WTC11 (cell line): ENCODE measurements around the gene RBP3. TPM values are rescaled to one million over a fixed set of nuclear protein-coding genes. Genes with fewer than 3 reads are reported as not detected.

ENCODE experiments used
- ATAC-seq: fragments of 200-7000 bp; cut with Tn5 transposase; 2 replicates; pipeline ENCODE4 v1.10.0; 2021; ENCODE audit warnings: mild to moderate bottlenecking, moderate library complexity
- CTCF ChIA-PET: fragments of 300-600 bp; sonication (Branson Sonifier 250); formaldehyde crosslinking; loops from one replicate; lab custom pipeline; 2021; ENCODE audit warnings: antibody characterized with exemption; lab: Charles Lee
- POLR2A ChIA-PET: fragments of 350-600 bp; sonication (Branson Sonifier 250); formaldehyde crosslinking; loops from one replicate; lab custom pipeline; 2021; ENCODE audit warnings: antibody characterized with exemption; lab: Charles Lee
- DNase-seq: peaks from one replicate; pipeline ENCODE4 v3.0.0; 2021; ENCODE audit warnings: low spot score
- H3K27ac Mint-ChIP-seq: 2 replicates; pipeline ENCODE4 v1.8.0; 2021; ENCODE audit warnings: mixed read lengths
- H3K27me3 Mint-ChIP-seq: 2 replicates; pipeline ENCODE4 v1.8.0; 2021; ENCODE audit warnings: low read depth, mild to moderate bottlenecking, moderate library complexity, mixed read lengths
- H3K36me3 Mint-ChIP-seq: 2 replicates; pipeline ENCODE4 v1.8.0; 2021; ENCODE audit warnings: mixed read lengths
- H3K4me1 Mint-ChIP-seq: 2 replicates; pipeline ENCODE4 v1.8.0; 2022; ENCODE audit warnings: mixed read lengths
- H3K4me3 Mint-ChIP-seq: 2 replicates; pipeline ENCODE4 v1.8.0; 2021; ENCODE audit warnings: mild to moderate bottlenecking, moderate library complexity, mixed read lengths
- H3K9me3 Mint-ChIP-seq: 2 replicates; pipeline ENCODE4 v1.8.0; 2021; ENCODE audit warnings: mixed read lengths
- AR ChIP-seq: fragments of 250-450 bp; sonication (Bioruptor Pico); IDR thresholded peaks from 2 replicates; pipeline ENCODE4 v1.9.0; 2021; ENCODE audit warnings: mild to moderate bottlenecking
- ATF2 ChIP-seq: sonication (generic); formaldehyde crosslinking; IDR thresholded peaks from 2 replicates; pipeline ENCODE4 v1.8.1; 2022; ENCODE audit warnings: low read depth, missing genetic modification reagents, borderline replicate concordance
- FOXK1 ChIP-seq: sonication (generic); formaldehyde crosslinking; IDR thresholded peaks from 2 replicates; pipeline ENCODE4 v1.8.0; 2022; ENCODE audit warnings: mild to moderate bottlenecking, moderate library complexity, missing genetic modification reagents
- IRF2 ChIP-seq: sonication (generic); formaldehyde crosslinking; IDR thresholded peaks from 2 replicates; pipeline ENCODE4 v1.8.0; 2022; ENCODE audit warnings: low read depth, missing genetic modification reagents, borderline replicate concordance
- JAZF1 ChIP-seq: fragments of 250-450 bp; sonication (Bioruptor Pico); IDR thresholded peaks from 2 replicates; pipeline ENCODE4 v1.9.0; 2021; ENCODE audit warnings: moderate library complexity, mild to moderate bottlenecking, inconsistent platforms
- NFE2L1 ChIP-seq: sonication (generic); formaldehyde crosslinking; IDR thresholded peaks from 2 replicates; pipeline ENCODE4 v1.8.1; 2023; ENCODE audit warnings: missing genetic modification reagents
- NR2C2 ChIP-seq: sonication (generic); formaldehyde crosslinking; IDR thresholded peaks from 2 replicates; pipeline ENCODE4 v1.8.0; 2022; ENCODE audit warnings: mild to moderate bottlenecking, missing genetic modification reagents
- NR3C1 ChIP-seq: sonication (generic); formaldehyde crosslinking; conservative IDR thresholded peaks from 2 replicates; pipeline ENCODE4 v1.8.1; 2023; ENCODE audit warnings: low read depth, mild to moderate bottlenecking, missing genetic modification reagents
- OVOL2 ChIP-seq: fragments of 250-450 bp; sonication (Bioruptor Pico); IDR thresholded peaks from 2 replicates; pipeline ENCODE4 v1.9.0; 2021; ENCODE audit warnings: mild to moderate bottlenecking, borderline replicate concordance
- RELA ChIP-seq: sonication (generic); formaldehyde crosslinking; IDR thresholded peaks from 2 replicates; pipeline ENCODE4 v1.8.1; 2022; ENCODE audit warnings: missing genetic modification reagents, mild to moderate bottlenecking, borderline replicate concordance
- SOX15 ChIP-seq: fragments of 250-450 bp; sonication (Bioruptor Pico); IDR thresholded peaks from 2 replicates; pipeline ENCODE4 v1.9.0; 2021; ENCODE audit warnings: mild to moderate bottlenecking
- STAT6 ChIP-seq: sonication (generic); formaldehyde crosslinking; conservative IDR thresholded peaks from 2 replicates; pipeline ENCODE4 v1.8.1; 2023; ENCODE audit warnings: mild to moderate bottlenecking, low read depth, missing genetic modification reagents, moderate library complexity
- TEAD1 ChIP-seq: sonication (generic); formaldehyde crosslinking; IDR thresholded peaks from 2 replicates; pipeline ENCODE4 v1.8.0; 2022; ENCODE audit warnings: mild to moderate bottlenecking, missing genetic modification reagents
- USF1 ChIP-seq: sonication (generic); formaldehyde crosslinking; IDR thresholded peaks from 2 replicates; pipeline ENCODE4 v1.8.0; 2022; ENCODE audit warnings: mild to moderate bottlenecking, missing genetic modification reagents
- ZBTB43 ChIP-seq: sonication (generic); formaldehyde crosslinking; IDR thresholded peaks from 2 replicates; pipeline ENCODE4 v1.8.1; 2023; ENCODE audit warnings: mild to moderate bottlenecking, missing genetic modification reagents
- ZNF232 ChIP-seq: sonication (generic); formaldehyde crosslinking; IDR thresholded peaks from 2 replicates; pipeline ENCODE4 v1.8.0; 2022; ENCODE audit warnings: mild to moderate bottlenecking, missing genetic modification reagents
- ZNF281 ChIP-seq: sonication (generic); formaldehyde crosslinking; IDR thresholded peaks from 2 replicates; pipeline ENCODE4 v1.8.0; 2023; ENCODE audit warnings: mild to moderate bottlenecking, missing genetic modification reagents
- ZNF416 ChIP-seq: fragments of 250-450 bp; sonication (Bioruptor Pico); IDR thresholded peaks from 2 replicates; pipeline ENCODE4 v1.9.0; 2021; ENCODE audit warnings: mild to moderate bottlenecking, inconsistent platforms
- ZSCAN18 ChIP-seq: fragments of 250-450 bp; sonication (Bioruptor Pico); IDR thresholded peaks from 2 replicates; pipeline ENCODE4 v2.1.2; 2022; ENCODE audit warnings: mild to moderate bottlenecking, moderate library complexity
- total RNA-seq: library from RNA; stranded (reverse); gene quantifications from 3 replicates; pipeline ENCODE4 v1.2.3, GENCODE V29; 2021

The RBP3 gene
- total RNA-seq, 1 experiment from 2014 or later: not detected

- CTCF ChIA-PET: interaction anchor here (1.2 kb wide), 1 partner anchor 9 kb away, joined by 4 read pairs; no protein-coding TSS in a partner anchor
- Mint-ChIP-seq H3K9me3 (no peaks in the 10 kb centered on the region), H3K27ac (no peak overlapping the region), H3K36me3 (no peaks in the 10 kb centered on the region), H3K4me3 (no peak overlapping the region), H3K4me1 (peaks cover 5% of the 10 kb centered on the region; the same call in 1 of the 2 replicates), H3K27me3 (no peaks in the 10 kb centered on the region)
- no peak for DNase-seq
- TF ChIP-seq ZNF281 (CRISPR knock-in tag) (no peak), SOX15 (CRISPR knock-in tag) (no peak), FOXK1 (CRISPR knock-in tag) (no peak), JAZF1 (CRISPR knock-in tag) (no peak), ATF2 (CRISPR knock-in tag) (no peak), TEAD1 (no peak), NFE2L1 (CRISPR knock-in tag) (no peak), AR (CRISPR knock-in tag) (no peak), STAT6 (CRISPR knock-in tag) (no peak), NR2C2 (CRISPR knock-in tag) (no peak), ZSCAN18 (CRISPR knock-in tag) (no peak), ZNF232 (CRISPR knock-in tag) (no peak), NR3C1 (CRISPR knock-in tag) (no peak), IRF2 (CRISPR knock-in tag) (no peak), ZNF416 (CRISPR knock-in tag) (no peak), USF1 (no peak), ZBTB43 (CRISPR knock-in tag) (no peak), OVOL2 (CRISPR knock-in tag) (no peak), RELA (CRISPR knock-in tag) (no peak)
- POLR2A ChIA-PET: no interaction called here
- no peak for ATAC-seq
These were observed 1.8 kb downstream of the RBP3 start for GRCh38 chr10:47349941-47350371.
